DOHH2 (cell line): ENCODE measurements around the gene RANBP3.

ENCODE experiments used
- H3F3A ChIP-seq: fragments of 200-600 bp; sonication (generic), shearing (Covaris generic); 2 replicates; pipeline ENCODE4 v1.6.0; 2016; ENCODE audit warnings: antibody characterized with exemption, mild to moderate bottlenecking; ENCODE audit not compliant: control insufficient read depth, insufficient read depth
- H3K27ac ChIP-seq: fragments of 200-600 bp; sonication (generic); 2 replicates; pipeline ENCODE4 v1.5.1; 2014; ENCODE audit warnings: low read depth, mild to moderate bottlenecking, low read length, moderate library complexity
- H3K27me3 ChIP-seq: fragments of 200-600 bp; sonication (generic); 2 replicates; pipeline ENCODE4 v1.6.1; 2014; ENCODE audit warnings: mild to moderate bottlenecking, low read length, mixed read lengths; ENCODE audit not compliant: control insufficient read depth
- H3K36me3 ChIP-seq: fragments of 200-600 bp; sonication (generic); 2 replicates; pipeline ENCODE4 v1.6.1; 2014; ENCODE audit warnings: mild to moderate bottlenecking, low read length, moderate library complexity, mixed read lengths; ENCODE audit not compliant: control insufficient read depth
- H3K4me1 ChIP-seq: fragments of 200-600 bp; sonication (generic); 2 replicates; pipeline ENCODE4 v1.6.1; 2014; ENCODE audit warnings: mild to moderate bottlenecking, low read length, mixed read lengths; ENCODE audit not compliant: control insufficient read depth
- H3K4me2 ChIP-seq: fragments of 200-600 bp; sonication (generic); 2 replicates; pipeline ENCODE4 v1.6.0; 2014; ENCODE audit warnings: mild to moderate bottlenecking, low read length, moderate library complexity
- H3K4me3 ChIP-seq: fragments of 200-600 bp; sonication (generic); 2 replicates; pipeline ENCODE4 v1.5.1; 2014; ENCODE audit warnings: mild to moderate bottlenecking, low read length, mixed read lengths
- H3K79me2 ChIP-seq: fragments of 200-600 bp; sonication (generic); 2 replicates; pipeline ENCODE4 v1.6.1; 2014; ENCODE audit warnings: mild to moderate bottlenecking, low read length, mixed read lengths; ENCODE audit not compliant: control insufficient read depth
- H3K9me2 ChIP-seq: fragments of 200-600 bp; sonication (generic); replicated peaks from 2 replicates; pipeline ENCODE4 v1.6.1; 2014; ENCODE audit warnings: mild to moderate bottlenecking, low read length, mixed read lengths; ENCODE audit not compliant: control insufficient read depth
- H3K9me3 ChIP-seq: fragments of 200-600 bp; sonication (generic); 2 replicates; pipeline ENCODE4 v1.6.1; 2014; ENCODE audit warnings: antibody characterized with exemption, low read length, mixed read lengths; ENCODE audit not compliant: control insufficient read depth, insufficient read depth
- H4K20me1 ChIP-seq: fragments of 200-600 bp; sonication (generic); 2 replicates; pipeline ENCODE4 v1.6.0; 2014; ENCODE audit warnings: low read depth, mild to moderate bottlenecking, antibody characterized with exemption, low read length, moderate library complexity; ENCODE audit not compliant: control insufficient read depth, insufficient read depth
- EZH2phosphoT487 ChIP-seq: fragments of 200-600 bp; sonication (generic); IDR thresholded peaks from 2 replicates; pipeline ENCODE4 v1.6.1; 2017; ENCODE audit warnings: borderline replicate concordance, mild to moderate bottlenecking, antibody characterized with exemption, low read length, moderate library complexity, mixed read lengths
- TF ChIP-seq, protein P1 (sequence below): fragments of 200-600 bp; sonication (generic); IDR thresholded peaks from one replicate; pipeline ENCODE4 v1.5.1; 2014; ENCODE audit warnings: antibody characterized with exemption, mild to moderate bottlenecking, low read depth, low read length; ENCODE audit not compliant: poor library complexity, severe bottlenecking

Gene RANBP3

DNA sequence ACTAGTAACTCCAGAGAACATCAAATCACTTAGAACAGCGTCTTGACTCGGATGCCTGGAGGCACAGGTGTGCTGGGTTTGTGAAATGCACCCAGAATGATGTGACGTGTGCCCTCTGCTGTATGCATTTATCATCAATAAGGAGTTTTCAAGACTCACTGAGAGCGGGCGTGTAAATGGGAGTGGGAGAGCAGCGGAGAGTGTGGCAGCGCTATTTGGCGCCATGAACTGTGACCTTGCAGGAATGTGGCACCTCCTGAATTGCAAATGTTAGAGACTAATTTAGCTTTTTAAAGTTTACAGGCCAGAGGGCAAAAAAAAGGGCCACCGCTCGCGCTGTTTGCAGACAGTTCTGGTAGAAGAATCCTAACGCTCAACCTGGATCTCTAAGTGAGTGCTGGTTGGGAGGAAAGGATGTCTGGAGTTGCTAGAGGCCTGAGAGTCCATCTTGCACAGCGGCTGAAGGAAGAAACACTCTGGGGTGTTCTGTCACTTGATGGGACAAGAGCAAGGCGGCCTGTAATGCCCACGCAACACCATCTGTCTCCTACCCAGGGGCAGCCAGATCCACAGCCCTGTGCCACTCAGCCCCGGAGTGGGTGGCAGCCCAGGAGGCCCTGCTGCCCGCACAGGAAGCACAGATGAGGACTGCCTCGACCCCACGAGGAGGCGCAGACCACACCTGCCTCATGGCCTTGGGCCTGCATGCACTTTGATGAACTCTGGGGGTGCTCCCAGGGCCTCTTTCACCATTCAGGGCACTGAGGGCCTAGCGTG lies 19.7 kb downstream of the RANBP3 start:
- Histone ChIP-seq H3F3A (no peaks in the 10 kb centered on the region), H3K4me3 (no peak overlapping the region), H3K36me3 (peaks cover 31% of the 10 kb centered on the region), H3K79me2 (peaks cover 100% of the 10 kb centered on the region), H3K27ac (no peak overlapping the region), H4K20me1 (peaks cover 37% of the 10 kb centered on the region; the same call in 1 of the 2 replicates), H3K9me3 (no peaks in the 10 kb centered on the region), H3K9me2 (no peaks in the 10 kb centered on the region), H3K4me2 (no peak overlapping the region), H3K27me3 (no peaks in the 10 kb centered on the region), H3K4me1 (peaks cover 45% of the 10 kb centered on the region)
- TF ChIP-seq, protein P1, sequence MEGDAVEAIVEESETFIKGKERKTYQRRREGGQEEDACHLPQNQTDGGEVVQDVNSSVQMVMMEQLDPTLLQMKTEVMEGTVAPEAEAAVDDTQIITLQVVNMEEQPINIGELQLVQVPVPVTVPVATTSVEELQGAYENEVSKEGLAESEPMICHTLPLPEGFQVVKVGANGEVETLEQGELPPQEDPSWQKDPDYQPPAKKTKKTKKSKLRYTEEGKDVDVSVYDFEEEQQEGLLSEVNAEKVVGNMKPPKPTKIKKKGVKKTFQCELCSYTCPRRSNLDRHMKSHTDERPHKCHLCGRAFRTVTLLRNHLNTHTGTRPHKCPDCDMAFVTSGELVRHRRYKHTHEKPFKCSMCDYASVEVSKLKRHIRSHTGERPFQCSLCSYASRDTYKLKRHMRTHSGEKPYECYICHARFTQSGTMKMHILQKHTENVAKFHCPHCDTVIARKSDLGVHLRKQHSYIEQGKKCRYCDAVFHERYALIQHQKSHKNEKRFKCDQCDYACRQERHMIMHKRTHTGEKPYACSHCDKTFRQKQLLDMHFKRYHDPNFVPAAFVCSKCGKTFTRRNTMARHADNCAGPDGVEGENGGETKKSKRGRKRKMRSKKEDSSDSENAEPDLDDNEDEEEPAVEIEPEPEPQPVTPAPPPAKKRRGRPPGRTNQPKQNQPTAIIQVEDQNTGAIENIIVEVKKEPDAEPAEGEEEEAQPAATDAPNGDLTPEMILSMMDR, result no peak
- TF ChIP-seq EZH2phosphoT487, result no peak

DNA sequence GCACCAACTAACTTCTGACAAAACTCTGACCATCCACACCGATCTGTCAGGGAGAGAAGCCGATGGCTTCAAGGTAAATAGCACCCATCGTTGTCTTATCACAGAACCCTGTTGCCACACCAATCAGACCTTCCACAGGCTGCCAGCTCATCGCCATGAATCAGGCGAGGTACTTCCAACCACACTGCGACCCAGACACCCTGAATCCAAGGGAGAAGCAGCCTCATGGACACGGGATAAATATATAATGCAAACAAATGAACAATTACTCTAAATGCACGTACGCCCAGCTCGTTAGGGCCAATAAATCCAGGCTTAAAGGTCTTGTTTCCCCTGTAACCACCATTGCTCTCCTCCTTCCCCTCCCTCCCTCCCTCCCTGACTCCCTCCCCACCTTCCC lies 20.8 kb downstream of the RANBP3 start:
- H3K9me3 ChIP-seq, result no peaks in the 10 kb centered on the region
- no peak overlapping the region for H3K27ac ChIP-seq
- no peak overlapping the region for H3K4me3 ChIP-seq
- H3K9me2 ChIP-seq, result no peaks in the 10 kb centered on the region
- H3K4me2 ChIP-seq, result no peak overlapping the region
- H3F3A ChIP-seq, result no peaks in the 10 kb centered on the region
- H3K36me3 ChIP-seq, result peaks cover 36% of the 10 kb centered on the region
- no peak for TF ChIP-seq EZH2phosphoT487
- TF ChIP-seq, protein P1, result no peak
- H3K4me1 ChIP-seq, result peaks cover 47% of the 10 kb centered on the region
- peaks cover 38% of the 10 kb centered on the region for H4K20me1 ChIP-seq
- H3K27me3 ChIP-seq, result no peaks in the 10 kb centered on the region
- peaks cover 100% of the 10 kb centered on the region for H3K79me2 ChIP-seq

DNA sequence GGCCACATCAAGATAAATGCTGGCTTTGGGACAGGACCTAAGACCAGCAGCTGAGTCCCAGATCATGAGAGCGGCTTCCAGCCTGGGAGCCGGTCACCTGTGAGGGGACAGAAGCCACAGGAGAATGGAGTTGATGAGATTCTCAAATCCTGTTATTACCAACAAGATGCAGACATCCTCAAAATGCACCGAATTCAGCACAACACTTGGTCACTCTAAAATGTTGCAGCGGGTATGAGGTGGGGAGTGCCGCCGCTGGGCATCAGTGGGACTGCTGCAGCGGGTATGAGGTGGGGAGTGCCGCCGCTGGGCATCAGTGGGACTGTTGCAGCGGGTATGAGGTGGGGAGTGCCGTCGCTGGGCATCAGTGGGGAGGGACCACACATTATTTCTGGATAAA lies 21.2 kb downstream of the RANBP3 start:
- Histone ChIP-seq H3K27me3 (no peaks in the 10 kb centered on the region), H3K4me1 (peaks cover 52% of the 10 kb centered on the region), H3K36me3 (peaks cover 37% of the 10 kb centered on the region), H3K27ac (no peak overlapping the region), H3K9me3 (no peaks in the 10 kb centered on the region), H3K79me2 (peaks cover 100% of the 10 kb centered on the region), H3K4me2 (no peak overlapping the region), H3K9me2 (no peaks in the 10 kb centered on the region), H4K20me1 (peaks cover 35% of the 10 kb centered on the region), H3K4me3 (no peak overlapping the region), H3F3A (no peaks in the 10 kb centered on the region)
- TF ChIP-seq, protein P1, result no peak
- TF ChIP-seq EZH2phosphoT487, result no peak
